ENCODE results near the gene HMX2. TPM values are rescaled to one million over a fixed set of nuclear protein-coding genes. Genes with fewer than 3 reads are reported as not detected.

The HMX2 gene
- total and polyA plus RNA-seq, 2 of the 8 experiments (the other 6 are each of a cell fraction or from before 2014, with no cell fraction given): 2.0 to 2.7 TPM

GRCh38 chr10:123183724-123184123 lies 35.8 kb downstream of the HMX2 start:
- Histone ChIP-seq H2AFZ (ENCODE audit: low read length) (no peak overlapping the region), H2AK5ac (ENCODE audit: low read depth, low read length) (no peak overlapping the region), H3K14ac (ENCODE audit: insufficient read length) (no peak overlapping the region), H3K9me3 (ENCODE audit: insufficient read depth in 2 of 2, low read depth in 1 of 2, low read length in 1 of 2) (no peaks in the 10 kb centered on the region; a peak in 1 of 4 replicates), H3K4me3 (ENCODE audit: extremely low read depth in 1 of 4, insufficient read depth in 2 of 4, low read depth in 3 of 4, low read length in 4 of 4) (no peak overlapping the region), H3K18ac (ENCODE audit: extremely low read depth, low read length) (no peak overlapping the region), H2BK12ac (ENCODE audit: low read depth, low read length) (no peak overlapping the region), H3K4me2 (ENCODE audit: insufficient read depth in 1 of 2, low read depth in 2 of 2, low read length in 2 of 2) (no peak overlapping the region), H3K4me1 (replicated peaks in 1 of 4; ENCODE audit: control insufficient read depth in 3 of 4, insufficient read depth in 4 of 4, low read length in 3 of 4) (no peaks in the 10 kb centered on the region), H2BK15ac (ENCODE audit: low read length) (no peak overlapping the region), H3K9ac (replicated peaks in 1 of 4; ENCODE audit: extremely low read depth in 1 of 4, low read depth in 3 of 4, low read length in 3 of 4) (no peak overlapping the region), H3K23ac (ENCODE audit: insufficient read length) (no peak overlapping the region), H2BK20ac (ENCODE audit: low read length) (no peak overlapping the region), H4K8ac (ENCODE audit: extremely low read depth, insufficient read depth, low read length) (no peak overlapping the region), H3K27me3 (replicated peaks in 1 of 4; ENCODE audit: control insufficient read depth in 3 of 4, extremely low read depth in 1 of 4, insufficient read depth in 3 of 4, low read length in 3 of 4) (no peaks in the 10 kb centered on the region), H3K23me2 (ENCODE audit: low read depth, low read length) (no peaks in the 10 kb centered on the region), H3K4ac (replicated peaks; ENCODE audit: insufficient read length, low read depth, low read length) (no peak overlapping the region), H4K5ac (ENCODE audit: insufficient read length, low read depth, low read length) (no peak overlapping the region), H4K91ac (replicated peaks; ENCODE audit: insufficient read length, low read length) (no peak overlapping the region), H3K79me2 (ENCODE audit: control insufficient read depth in 1 of 2, insufficient read depth in 2 of 2, low read length in 2 of 2) (no peaks in the 10 kb centered on the region), H3K27ac (ENCODE audit: low read depth, low read length) (no peak overlapping the region), H2BK5ac (ENCODE audit: low read depth, low read length) (no peak overlapping the region), H3K36me3 (ENCODE audit: control insufficient read depth in 2 of 4, insufficient read depth in 4 of 4, low read length in 3 of 4) (peaks cover 0 to 4% (median 1%) of the 10 kb centered on the region in 4 experiments; a peak in 2 of 8 replicates), H2BK120ac (replicated peaks; ENCODE audit: low read depth, low read length) (no peak overlapping the region), H3K79me1 (ENCODE audit: low read depth, low read length) (peaks cover 2% of the 10 kb centered on the region), H3K56ac (replicated peaks; ENCODE audit: insufficient read length, low read depth, low read length) (no peak overlapping the region), H4K20me1 (replicated peaks in 1 of 2; ENCODE audit: control insufficient read depth in 1 of 2, insufficient read depth in 2 of 2, low read length in 2 of 2) (no peaks in the 10 kb centered on the region)
- FAIRE-seq: no peak
- ChIA-PET POLR2A (ENCODE audit: partially characterized antibody) (no interaction called here), CTCF (ENCODE audit: partially characterized antibody) (interaction anchor here (0.8 to 3.0 kb wide), 2 partner anchors 11 to 45 kb away, joined by 6 to 9 read pairs; no protein-coding TSS in a partner anchor)
- WGBS, 2 experiments (ENCODE audit: extremely low coverage in 1 of 2, insufficient coverage in 1 of 2, insufficient read length in 1 of 2, insufficient replicate concordance in 2 of 2, low coverage in 1 of 2, low lambda C conversion rate in 2 of 2, missing lambda C conversion rate in 1 of 2): 91% methylated on average over 2 of the region's 2 CpGs; no CpG with 5 or more reads in 1 of the 2 experiments
- no peak for TF ChIP-seq RBBP5 (IDR thresholded peaks at IDR 0.05; ENCODE audit: borderline replicate concordance, low read depth, low read length)
- TF ChIP-seq CTCF (IDR thresholded peaks at IDR 0.05; ENCODE audit: control extremely low read depth in 1 of 3, insufficient read depth in 1 of 3, low read depth in 1 of 3, low read length in 3 of 3): no peak
- TF ChIP-seq SIX5 (IDR thresholded peaks at IDR 0.05; ENCODE audit: low read depth, low read length): no peak
- TF ChIP-seq POLR2A (IDR thresholded peaks at IDR 0.05; ENCODE audit: control extremely low read depth in 1 of 2, low read depth in 2 of 2, low read length in 2 of 2): no peak
- TF ChIP-seq RXRA (IDR thresholded peaks at IDR 0.05; ENCODE audit: insufficient read depth, low read depth, low read length): no peak
- TF ChIP-seq SP1 (IDR thresholded peaks at IDR 0.05; ENCODE audit: low read depth, low read length): no peak
- no peak for TF ChIP-seq CEBPB (IDR thresholded peaks at IDR 0.05; ENCODE audit: low read depth, low read length)
- no peak for TF ChIP-seq FOSL1 (IDR thresholded peaks at IDR 0.05; ENCODE audit: insufficient read depth, low read depth, low read length)
- DNase-seq (ENCODE audit: low read depth in 1 of 2, low spot score in 2 of 2): no peak
